ENCODE results near the gene CFAP251.

DNA sequence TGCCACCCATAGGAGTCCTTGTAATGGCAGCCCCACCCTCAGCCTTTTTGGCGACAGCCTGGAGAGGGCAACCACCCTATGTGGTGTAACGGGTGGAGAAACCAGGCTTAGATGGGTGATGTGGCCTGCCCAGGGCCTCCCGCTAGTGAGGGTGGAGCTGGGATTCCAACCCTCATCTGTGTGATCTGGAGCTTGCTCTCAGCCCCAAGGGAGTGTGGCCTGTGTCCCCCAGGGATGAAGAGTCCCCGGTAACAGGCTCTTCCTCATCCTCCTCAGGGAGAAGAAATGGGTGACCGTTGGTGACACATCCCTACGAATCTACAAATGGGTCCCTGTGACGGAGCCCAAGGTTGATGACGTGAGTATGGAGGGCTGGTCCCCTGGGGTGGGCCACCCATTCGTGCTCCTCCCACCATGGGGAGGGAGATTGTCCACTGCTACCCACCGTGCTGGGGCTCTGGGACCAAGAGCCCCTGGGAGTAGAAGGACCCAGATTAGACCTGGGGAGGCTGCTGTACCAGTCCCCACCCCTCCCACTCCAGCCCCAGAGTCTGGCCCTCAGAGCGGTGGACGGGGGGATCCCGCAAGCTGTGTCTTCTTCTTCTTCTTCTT, 112.1 kb downstream of the CFAP251 start:
- TF ChIP-seq, protein P1, sequence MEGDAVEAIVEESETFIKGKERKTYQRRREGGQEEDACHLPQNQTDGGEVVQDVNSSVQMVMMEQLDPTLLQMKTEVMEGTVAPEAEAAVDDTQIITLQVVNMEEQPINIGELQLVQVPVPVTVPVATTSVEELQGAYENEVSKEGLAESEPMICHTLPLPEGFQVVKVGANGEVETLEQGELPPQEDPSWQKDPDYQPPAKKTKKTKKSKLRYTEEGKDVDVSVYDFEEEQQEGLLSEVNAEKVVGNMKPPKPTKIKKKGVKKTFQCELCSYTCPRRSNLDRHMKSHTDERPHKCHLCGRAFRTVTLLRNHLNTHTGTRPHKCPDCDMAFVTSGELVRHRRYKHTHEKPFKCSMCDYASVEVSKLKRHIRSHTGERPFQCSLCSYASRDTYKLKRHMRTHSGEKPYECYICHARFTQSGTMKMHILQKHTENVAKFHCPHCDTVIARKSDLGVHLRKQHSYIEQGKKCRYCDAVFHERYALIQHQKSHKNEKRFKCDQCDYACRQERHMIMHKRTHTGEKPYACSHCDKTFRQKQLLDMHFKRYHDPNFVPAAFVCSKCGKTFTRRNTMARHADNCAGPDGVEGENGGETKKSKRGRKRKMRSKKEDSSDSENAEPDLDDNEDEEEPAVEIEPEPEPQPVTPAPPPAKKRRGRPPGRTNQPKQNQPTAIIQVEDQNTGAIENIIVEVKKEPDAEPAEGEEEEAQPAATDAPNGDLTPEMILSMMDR (IDR thresholded peaks at IDR 0.05; ENCODE audit: insufficient read depth, low read depth, low read length) = no peak
- TF ChIP-seq EZH2 (IDR thresholded peaks at IDR 0.05; ENCODE audit: insufficient read depth, low read length) = no peak

Measured in astrocyte (in vitro differentiated cells and primary cell).